ENCODE data around the gene MCRIP2.

The MCRIP2 gene

DNA sequence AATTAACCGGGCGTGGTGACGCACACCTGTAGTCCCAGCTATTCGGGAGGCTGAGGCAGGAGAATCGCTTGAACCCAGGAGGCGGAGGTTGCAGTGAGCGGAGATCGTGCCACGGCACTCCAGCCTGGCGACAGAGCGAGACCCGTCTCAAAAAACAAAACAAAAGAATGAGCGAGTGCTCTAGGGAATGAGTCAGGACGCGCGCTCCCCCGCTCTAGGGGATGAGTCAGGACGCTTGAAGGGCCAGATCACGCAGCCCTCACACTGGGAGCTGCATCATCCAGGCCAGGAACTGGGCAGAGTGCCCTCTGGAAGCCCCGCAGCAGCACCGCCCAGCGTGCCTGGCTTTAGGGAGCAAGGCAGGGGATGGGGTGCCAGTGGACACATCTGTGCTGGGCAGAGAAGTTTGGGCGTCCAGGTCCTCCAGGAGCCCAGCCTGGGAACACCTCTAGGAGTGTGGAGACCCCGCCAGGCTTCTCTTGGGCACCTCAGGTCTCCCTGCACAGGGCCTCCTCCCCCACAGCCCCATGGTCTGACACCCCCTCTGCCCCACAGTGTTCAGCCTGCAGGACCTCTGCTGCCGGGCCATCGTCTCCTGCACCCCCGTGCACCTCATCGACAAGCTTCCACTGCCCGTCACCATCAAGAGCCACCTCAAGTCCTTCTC, 14.7 kb upstream of the MCRIP2 start:
- H4K20me1 ChIP-seq (ENCODE audit: control insufficient read depth, insufficient read depth, low read depth, low read length): no peaks in the 10 kb centered on the region
- H3K4me2 ChIP-seq (ENCODE audit: low read length): no peak overlapping the region
- H3K27ac ChIP-seq (ENCODE audit: low read depth, low read length): no peak overlapping the region
- H3K9me3 ChIP-seq (ENCODE audit: control insufficient read depth, insufficient read depth, low read length): no peaks in the 10 kb centered on the region
- H3K9me2 ChIP-seq (replicated peaks; ENCODE audit: control insufficient read depth, low read length): no peaks in the 10 kb centered on the region
- no peaks in the 10 kb centered on the region for H3F3A ChIP-seq (ENCODE audit: control insufficient read depth, insufficient read depth)
- no peaks in the 10 kb centered on the region for H3K4me1 ChIP-seq (ENCODE audit: control insufficient read depth, low read length)
- no peaks in the 10 kb centered on the region for H3K36me3 ChIP-seq (ENCODE audit: control insufficient read depth, low read length)
- no peak overlapping the region for H3K4me3 ChIP-seq (ENCODE audit: low read length)
- no peak for TF ChIP-seq EZH2phosphoT487 (IDR thresholded peaks at IDR 0.05; ENCODE audit: borderline replicate concordance, low read length)
- TF ChIP-seq, protein P1, sequence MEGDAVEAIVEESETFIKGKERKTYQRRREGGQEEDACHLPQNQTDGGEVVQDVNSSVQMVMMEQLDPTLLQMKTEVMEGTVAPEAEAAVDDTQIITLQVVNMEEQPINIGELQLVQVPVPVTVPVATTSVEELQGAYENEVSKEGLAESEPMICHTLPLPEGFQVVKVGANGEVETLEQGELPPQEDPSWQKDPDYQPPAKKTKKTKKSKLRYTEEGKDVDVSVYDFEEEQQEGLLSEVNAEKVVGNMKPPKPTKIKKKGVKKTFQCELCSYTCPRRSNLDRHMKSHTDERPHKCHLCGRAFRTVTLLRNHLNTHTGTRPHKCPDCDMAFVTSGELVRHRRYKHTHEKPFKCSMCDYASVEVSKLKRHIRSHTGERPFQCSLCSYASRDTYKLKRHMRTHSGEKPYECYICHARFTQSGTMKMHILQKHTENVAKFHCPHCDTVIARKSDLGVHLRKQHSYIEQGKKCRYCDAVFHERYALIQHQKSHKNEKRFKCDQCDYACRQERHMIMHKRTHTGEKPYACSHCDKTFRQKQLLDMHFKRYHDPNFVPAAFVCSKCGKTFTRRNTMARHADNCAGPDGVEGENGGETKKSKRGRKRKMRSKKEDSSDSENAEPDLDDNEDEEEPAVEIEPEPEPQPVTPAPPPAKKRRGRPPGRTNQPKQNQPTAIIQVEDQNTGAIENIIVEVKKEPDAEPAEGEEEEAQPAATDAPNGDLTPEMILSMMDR (IDR thresholded peaks at IDR 0.05; ENCODE audit: low read depth, low read length, poor library complexity, severe bottlenecking): no peak
- no peaks in the 10 kb centered on the region for H3K27me3 ChIP-seq (ENCODE audit: control insufficient read depth, low read length)
- H3K79me2 ChIP-seq (ENCODE audit: control insufficient read depth, low read length): no peaks in the 10 kb centered on the region

DNA sequence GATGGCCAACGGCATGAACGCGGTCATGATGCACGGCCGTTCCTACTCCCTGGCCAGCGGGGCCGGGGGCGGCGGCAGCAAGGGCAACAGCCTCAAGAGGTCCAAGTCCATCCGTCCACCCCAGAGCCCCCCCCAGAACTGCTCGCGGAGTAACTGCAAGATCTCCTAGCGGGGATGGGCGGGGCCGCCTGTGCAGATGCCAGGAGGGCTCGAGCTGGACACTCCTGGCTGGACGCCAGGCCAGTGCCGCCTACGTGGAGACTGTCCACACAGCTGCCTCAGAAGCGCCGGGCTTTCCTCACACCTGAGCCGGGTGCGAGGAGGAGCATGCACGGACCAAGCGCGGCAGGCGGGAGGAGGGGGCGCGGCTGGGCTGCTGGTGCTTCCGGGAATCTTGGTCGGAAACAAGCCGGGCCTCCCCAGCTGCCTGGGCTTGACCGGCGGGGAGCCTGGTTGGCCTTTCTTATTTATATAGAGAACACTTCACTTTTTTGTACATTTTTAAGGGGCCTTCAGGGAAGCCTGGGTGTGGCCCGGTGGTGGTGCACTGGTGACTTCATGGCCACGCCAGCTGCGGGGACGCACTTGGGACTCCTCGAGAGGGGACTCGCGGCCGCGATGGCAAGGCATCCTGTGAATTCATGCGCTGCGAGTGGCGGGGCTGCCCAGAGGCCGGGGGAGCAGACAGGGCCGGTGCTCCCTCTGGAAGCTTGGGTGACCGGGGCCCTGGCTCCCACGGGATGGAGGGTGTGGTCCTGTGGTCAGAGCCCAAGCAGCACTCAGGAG, 14.0 kb upstream of the MCRIP2 start:
- no peaks in the 10 kb centered on the region for H3K27me3 ChIP-seq (ENCODE audit: control insufficient read depth, low read length)
- TF ChIP-seq, protein P1 (IDR thresholded peaks at IDR 0.05; ENCODE audit: low read depth, low read length, poor library complexity, severe bottlenecking): no peak
- TF ChIP-seq EZH2phosphoT487 (IDR thresholded peaks at IDR 0.05; ENCODE audit: borderline replicate concordance, low read length): no peak
- H3K79me2 ChIP-seq (ENCODE audit: control insufficient read depth, low read length): no peaks in the 10 kb centered on the region
- H3K9me2 ChIP-seq (replicated peaks; ENCODE audit: control insufficient read depth, low read length): no peaks in the 10 kb centered on the region
- H4K20me1 ChIP-seq (ENCODE audit: control insufficient read depth, insufficient read depth, low read depth, low read length): no peaks in the 10 kb centered on the region
- H3K4me1 ChIP-seq (ENCODE audit: control insufficient read depth, low read length): no peaks in the 10 kb centered on the region
- no peaks in the 10 kb centered on the region for H3K9me3 ChIP-seq (ENCODE audit: control insufficient read depth, insufficient read depth, low read length)
- H3K4me2 ChIP-seq (ENCODE audit: low read length): no peak overlapping the region
- no peak overlapping the region for H3K27ac ChIP-seq (ENCODE audit: low read depth, low read length)
- H3K36me3 ChIP-seq (ENCODE audit: control insufficient read depth, low read length): peaks cover 2% of the 10 kb centered on the region; the same call in 1 of the 2 replicates
- H3F3A ChIP-seq (ENCODE audit: control insufficient read depth, insufficient read depth): no peaks in the 10 kb centered on the region
- no peak overlapping the region for H3K4me3 ChIP-seq (ENCODE audit: low read length)

DNA sequence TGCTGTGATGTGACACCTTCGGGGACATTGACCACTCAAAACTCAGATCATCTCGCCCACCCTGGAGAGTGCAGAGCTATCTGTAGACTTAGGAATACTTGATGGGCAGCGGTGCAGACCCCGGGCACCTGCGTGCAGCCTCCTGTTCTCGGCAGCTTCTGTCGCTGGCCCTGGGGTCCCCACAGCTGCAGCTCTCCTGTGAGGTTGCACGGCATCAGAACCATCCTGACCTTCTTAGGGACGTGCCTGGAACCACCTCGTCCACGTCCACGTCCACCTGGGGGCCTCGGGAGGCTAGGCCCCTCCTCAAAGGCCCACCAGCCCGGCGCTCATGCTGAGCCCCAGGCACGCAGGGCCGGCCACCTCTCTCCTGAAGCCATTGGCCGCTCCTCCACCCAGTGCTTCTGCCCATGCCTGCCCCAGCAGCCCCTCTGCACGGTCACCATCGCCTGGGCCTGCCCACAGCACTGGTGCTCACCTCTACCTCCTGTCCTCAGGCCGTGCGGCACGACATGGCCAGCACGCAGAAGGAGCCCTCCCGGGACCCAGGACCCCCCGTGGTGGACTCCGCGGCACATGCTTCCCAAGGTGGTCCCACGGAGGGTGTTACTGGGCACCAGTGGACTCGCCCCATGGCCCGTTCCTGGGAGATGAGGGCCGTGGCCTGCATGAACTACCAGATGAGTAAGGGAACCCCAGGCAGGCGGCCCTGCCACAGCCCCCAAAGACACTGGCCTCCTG, 13.1 kb upstream of the MCRIP2 start:
- Histone ChIP-seq H3K4me1 (ENCODE audit: control insufficient read depth, low read length) (no peaks in the 10 kb centered on the region), H3K36me3 (ENCODE audit: control insufficient read depth, low read length) (peaks cover 7% of the 10 kb centered on the region), H3K9me2 (replicated peaks; ENCODE audit: control insufficient read depth, low read length) (no peaks in the 10 kb centered on the region), H3F3A (ENCODE audit: control insufficient read depth, insufficient read depth) (no peaks in the 10 kb centered on the region), H3K27ac (ENCODE audit: low read depth, low read length) (no peak overlapping the region), H3K27me3 (ENCODE audit: control insufficient read depth, low read length) (no peaks in the 10 kb centered on the region), H3K4me2 (ENCODE audit: low read length) (no peak overlapping the region), H4K20me1 (ENCODE audit: control insufficient read depth, insufficient read depth, low read depth, low read length) (no peaks in the 10 kb centered on the region), H3K9me3 (ENCODE audit: control insufficient read depth, insufficient read depth, low read length) (no peaks in the 10 kb centered on the region), H3K79me2 (ENCODE audit: control insufficient read depth, low read length) (no peaks in the 10 kb centered on the region), H3K4me3 (ENCODE audit: low read length) (no peak overlapping the region)
- TF ChIP-seq EZH2phosphoT487 (IDR thresholded peaks at IDR 0.05; ENCODE audit: borderline replicate concordance, low read length): no peak
- TF ChIP-seq, protein P1 (IDR thresholded peaks at IDR 0.05; ENCODE audit: low read depth, low read length, poor library complexity, severe bottlenecking): no peak
